ENCODE measurements around the gene LHX6. TPM values are rescaled to one million over a fixed set of nuclear protein-coding genes. Genes with fewer than 3 reads are reported as not detected.

Gene LHX6
- total and polyA plus RNA-seq, 2 of the 13 experiments (the other 11 are each of a cell fraction or from before 2014, with no cell fraction given), result 1.1 to 1.3 TPM

DNA sequence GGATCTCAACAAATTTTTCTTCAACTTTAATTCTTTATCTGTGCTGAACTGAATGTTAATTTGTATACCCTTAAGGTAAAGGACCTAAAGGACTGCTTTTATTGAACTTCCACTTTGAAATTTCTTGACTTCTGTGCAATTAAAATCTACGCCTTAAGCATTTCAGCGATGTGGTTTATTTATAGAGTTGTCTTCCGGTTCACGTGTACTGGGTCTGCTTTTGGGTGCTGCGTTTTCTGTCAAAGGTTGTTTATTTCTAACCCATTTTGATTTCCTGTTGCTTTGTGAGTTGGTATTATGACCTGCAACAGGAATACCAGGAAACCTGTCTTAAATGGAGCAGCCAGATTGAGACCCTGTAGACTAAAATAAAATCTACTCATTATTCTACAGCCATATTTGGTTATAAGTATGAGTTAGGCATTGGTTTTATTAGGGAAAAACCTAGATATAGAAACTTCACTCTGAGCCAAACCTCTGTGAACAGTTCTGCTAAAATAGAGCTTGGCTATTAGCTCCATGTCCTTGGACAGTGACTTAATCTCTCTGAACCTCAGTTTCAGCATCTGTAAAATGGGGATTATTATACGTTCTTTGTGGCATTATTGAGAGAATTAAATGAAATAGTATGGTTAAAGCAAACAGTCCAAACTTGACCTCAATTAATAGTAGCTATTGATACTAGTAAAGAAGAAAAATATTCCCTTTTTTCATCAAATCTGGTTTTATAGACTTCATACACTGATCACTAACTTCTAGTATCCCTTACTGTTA is 39.5 kb upstream of the LHX6 start:
- BruUV-seq (replicated peaks), result no TSS peak
- H3K9ac ChIP-seq (ENCODE audit: insufficient read depth, low read depth, low read length), result no peak overlapping the region
- peaks cover 0 to 13% of the 10 kb centered on the region in 2 experiments; a peak in 3 of 5 replicates for H3K36me3 ChIP-seq (replicated peaks in 1 of 2; ENCODE audit: control insufficient read depth in 1 of 2, insufficient read depth in 2 of 2, low read length in 2 of 2)
- WGBS (ENCODE audit: low lambda C conversion rate), result 95% methylated on average over 6 of the region's 6 CpGs
- no peak for FAIRE-seq
- peaks cover 20% of the 10 kb centered on the region for H3K4me1 ChIP-seq (ENCODE audit: insufficient read depth, low read length)
- H3K27me3 ChIP-seq (ENCODE audit: control insufficient read depth in 1 of 2, insufficient read depth in 2 of 2, low read length in 2 of 2), result no peaks in the 10 kb centered on the region; a peak in 1 of 5 replicates
- peaks cover 35% of the 10 kb centered on the region for H3K79me2 ChIP-seq (ENCODE audit: insufficient read depth, low read length)
- H3K4me2 ChIP-seq (ENCODE audit: low read depth, low read length), result no peak overlapping the region
- CTCF ChIA-PET (ENCODE audit: low intra/inter-chr PET ratio, low total read pairs), result no interaction called here
- no peak for TF ChIP-seq GMEB1 (CRISPR knock-in tag; IDR thresholded peaks at IDR 0.05; ENCODE audit: borderline replicate concordance)
- TF ChIP-seq, protein P1, sequence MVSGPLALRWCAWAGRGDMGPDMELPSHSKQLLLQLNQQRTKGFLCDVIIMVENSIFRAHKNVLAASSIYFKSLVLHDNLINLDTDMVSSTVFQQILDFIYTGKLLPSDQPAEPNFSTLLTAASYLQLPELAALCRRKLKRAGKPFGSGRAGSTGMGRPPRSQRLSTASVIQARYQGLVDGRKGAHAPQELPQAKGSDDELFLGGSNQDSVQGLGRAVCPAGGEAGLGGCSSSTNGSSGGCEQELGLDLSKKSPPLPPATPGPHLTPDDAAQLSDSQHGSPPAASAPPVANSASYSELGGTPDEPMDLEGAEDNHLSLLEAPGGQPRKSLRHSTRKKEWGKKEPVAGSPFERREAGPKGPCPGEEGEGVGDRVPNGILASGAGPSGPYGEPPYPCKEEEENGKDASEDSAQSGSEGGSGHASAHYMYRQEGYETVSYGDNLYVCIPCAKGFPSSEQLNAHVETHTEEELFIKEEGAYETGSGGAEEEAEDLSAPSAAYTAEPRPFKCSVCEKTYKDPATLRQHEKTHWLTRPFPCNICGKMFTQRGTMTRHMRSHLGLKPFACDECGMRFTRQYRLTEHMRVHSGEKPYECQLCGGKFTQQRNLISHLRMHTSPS (CRISPR knock-in tag; IDR thresholded peaks at IDR 0.05; ENCODE audit: low read depth), result no peak
- peak; percentile 83 for TF ChIP-seq ZNF629 (CRISPR knock-in tag; conservative IDR thresholded peaks at IDR 0.05)
- no peak for TF ChIP-seq SCMH1 (CRISPR knock-in tag; IDR thresholded peaks at IDR 0.05; ENCODE audit: borderline replicate concordance)
- intact Hi-C loops (cut with micrococcal nuclease; ENCODE audit: unreplicated experiment) (loop anchor here (5.0 kb wide), 1 partner anchor 79 kb away; no protein-coding TSS in a partner anchor), in situ Hi-C loops (cut with HindIII; ENCODE audit: extremely low pct_ligation_motif_present, low pct_unique_long_range_greater_than_20kb) (no loop called here)
- no peak for DNase-seq (ENCODE audit: low spot score)
- no peak overlapping the region for H3K27ac ChIP-seq (ENCODE audit: extremely low read length, insufficient read depth, low read length)
- no peaks in the 10 kb centered on the region for H4K20me1 ChIP-seq (ENCODE audit: insufficient read depth, low read length)
- H3K9me3 ChIP-seq (ENCODE audit: low read length), result no peaks in the 10 kb centered on the region
- H2AFZ ChIP-seq (ENCODE audit: low read length), result no peak overlapping the region
- no peak for ATAC-seq
- POLR2A ChIA-PET, result no interaction called here
- H3K4me3 ChIP-seq (replicated peaks in 1 of 3; ENCODE audit: insufficient read depth in 1 of 3, low read depth in 2 of 3, low read length in 3 of 3), result no peak overlapping the region

All from HepG2 (cell line).